ENCODE data around the gene GPR137B. TPM values are rescaled to one million over a fixed set of nuclear protein-coding genes. Genes with fewer than 3 reads are reported as not detected.

Gene GPR137B
- total RNA-seq, 4 donors from 2014 or later: 0.75 to 5.5 (median 5.4) TPM

- Histone ChIP-seq H3K9me3 (no peaks in the 10 kb centered on the region), H3K4me3 (no peak overlapping the region), H3K4me1 (no peaks in the 10 kb centered on the region), H3K27me3 (no peaks in the 10 kb centered on the region), H3K36me3 (no peaks in the 10 kb centered on the region), H3K27ac (no peak overlapping the region)
- in situ Hi-C loops (cut with MboI; ENCODE audit: low sequenced_read_pairs in 4 of 4) (loop anchor here in 3 of 4 donors (25.0 kb wide), 2 partner anchors 742 to 1442 kb away; no protein-coding TSS in a partner anchor), intact Hi-C loops (cut with DNase I; ENCODE audit: low total_unique reads) (no loop called here)
- TF ChIP-seq POLR2A (IDR thresholded peaks at IDR 0.05) (no peak), CTCF (IDR thresholded peaks at IDR 0.05 in 4 of 5, conservative IDR thresholded peaks at IDR 0.05 in 1 of 5) (no peak)
- DNase-seq (no peak), ATAC-seq (no peak)
Measured at GRCh38 chr1:236120721-236121153, 21.6 kb upstream of the GPR137B start.

GRCh38 chr1:236122176-236122575, 20.2 kb upstream of the GPR137B start:
- H3K36me3 ChIP-seq: no peaks in the 10 kb centered on the region
- H3K4me3 ChIP-seq: no peak overlapping the region
- intact Hi-C loops (cut with DNase I; ENCODE audit: low total_unique reads) (no loop called here), in situ Hi-C loops (cut with MboI; ENCODE audit: low sequenced_read_pairs in 4 of 4) (loop anchor here in 3 of 4 donors (25.0 kb wide), 2 partner anchors 740 to 1440 kb away; no protein-coding TSS in a partner anchor)
- DNase-seq (no peak), ATAC-seq (no peak)
- no peaks in the 10 kb centered on the region for H3K27me3 ChIP-seq
- TF ChIP-seq CTCF (IDR thresholded peaks at IDR 0.05 in 4 of 5, conservative IDR thresholded peaks at IDR 0.05 in 1 of 5) (no peak), POLR2A (IDR thresholded peaks at IDR 0.05) (no peak)
- no peaks in the 10 kb centered on the region for H3K4me1 ChIP-seq
- H3K9me3 ChIP-seq: no peaks in the 10 kb centered on the region
- H3K27ac ChIP-seq: no peak overlapping the region

GRCh38 chr1:236123563-236123962, 18.8 kb upstream of the GPR137B start:
- H3K4me1 ChIP-seq: no peaks in the 10 kb centered on the region
- H3K27ac ChIP-seq: no peak overlapping the region
- no peak for ATAC-seq
- H3K36me3 ChIP-seq: no peaks in the 10 kb centered on the region
- no peaks in the 10 kb centered on the region for H3K27me3 ChIP-seq
- intact Hi-C loops (cut with DNase I; ENCODE audit: low total_unique reads): no loop called here
- in situ Hi-C loops (cut with MboI; ENCODE audit: low sequenced_read_pairs in 4 of 4): loop anchor here in 3 of 4 donors (25.0 kb wide), 2 partner anchors 739 to 1439 kb away; no protein-coding TSS in a partner anchor
- no peaks in the 10 kb centered on the region for H3K9me3 ChIP-seq
- TF ChIP-seq CTCF (IDR thresholded peaks at IDR 0.05 in 4 of 5, conservative IDR thresholded peaks at IDR 0.05 in 1 of 5): no peak
- no peak for TF ChIP-seq POLR2A (IDR thresholded peaks at IDR 0.05)
- no peak overlapping the region for H3K4me3 ChIP-seq
- DNase-seq: no peak

- ATAC-seq: no peak
- no peaks in the 10 kb centered on the region for H3K27me3 ChIP-seq
- TF ChIP-seq CTCF (IDR thresholded peaks at IDR 0.05 in 4 of 5, conservative IDR thresholded peaks at IDR 0.05 in 1 of 5) (no peak), POLR2A (IDR thresholded peaks at IDR 0.05) (no peak)
- no peaks in the 10 kb centered on the region for H3K36me3 ChIP-seq
- no peaks in the 10 kb centered on the region for H3K9me3 ChIP-seq
- intact Hi-C loops (cut with DNase I; ENCODE audit: low total_unique reads): no loop called here
- no peaks in the 10 kb centered on the region for H3K4me1 ChIP-seq
- in situ Hi-C loops (cut with MboI; ENCODE audit: low sequenced_read_pairs in 4 of 4): loop anchor here in 3 of 4 donors (25.0 kb wide), 2 partner anchors 737 to 1437 kb away; no protein-coding TSS in a partner anchor
- H3K27ac ChIP-seq: no peak overlapping the region
- no peak overlapping the region for H3K4me3 ChIP-seq
- DNase-seq: no peak
Measured at GRCh38 chr1:236124965-236125364, 17.4 kb upstream of the GPR137B start.

- DNase-seq (no peak), ATAC-seq (no peak)
- Histone ChIP-seq H3K4me1 (no peaks in the 10 kb centered on the region), H3K27ac (no peak overlapping the region), H3K27me3 (no peaks in the 10 kb centered on the region), H3K4me3 (no peak overlapping the region), H3K9me3 (no peaks in the 10 kb centered on the region), H3K36me3 (no peaks in the 10 kb centered on the region)
- TF ChIP-seq POLR2A (IDR thresholded peaks at IDR 0.05) (no peak), CTCF (IDR thresholded peaks at IDR 0.05 in 4 of 5, conservative IDR thresholded peaks at IDR 0.05 in 1 of 5) (no peak)
- in situ Hi-C loops (cut with MboI; ENCODE audit: low sequenced_read_pairs in 4 of 4) (no loop called here), intact Hi-C loops (cut with DNase I; ENCODE audit: low total_unique reads) (no loop called here)
Measured at GRCh38 chr1:236127045-236127444, 15.3 kb upstream of the GPR137B start.
